Naive thymus-derived CD8-positive, alpha-beta T cell (primary cell): ENCODE data around the gene ANAPC10. TPM values are rescaled to one million over a fixed set of nuclear protein-coding genes. Genes with fewer than 3 reads are reported as not detected.

Source experiments
- ATAC-seq, 2 donors: fragments of 150-1000 bp; cut with Tn5 transposase in 1 of 2; sonication (Bioruptor Pico), chemical (Tn5 transposase) in 1 of 2; 1 replicate in 1 of 2; 2 replicates in 1 of 2; pipeline ENCODE4 v1.10.0; 2021; ENCODE audit warnings: mild to moderate bottlenecking in 2 of 2, moderate library complexity in 2 of 2
- POLR2A ChIA-PET: fragments of 350-600 bp; sonication (Branson Sonifier 250); formaldehyde crosslinking; loops from one replicate; lab custom pipeline; 2021; ENCODE audit warnings: antibody characterized with exemption; lab: Charles Lee
- DNase-seq, 10 donors: peaks; one replicate each; pipeline versions ENCODE4 v3.0.0 to v3.0.0-alpha.2; 2020 to 2022
- H3K27ac Mint-ChIP-seq, 10 donors: one replicate each; pipeline ENCODE4 v1.8.0; 2020 to 2022; ENCODE audit warnings: mild to moderate bottlenecking in 10 of 10, mixed read lengths in 10 of 10, moderate library complexity in 4 of 10, inconsistent platforms in 1 of 10
- H3K27me3 Mint-ChIP-seq, 5 donors: one replicate each; pipeline ENCODE4 v1.8.0; 2021 to 2022; ENCODE audit warnings: mixed read lengths in 5 of 5
- H3K36me3 Mint-ChIP-seq, 3 donors: one replicate each; pipeline ENCODE4 v1.8.0; 2020 to 2022; ENCODE audit warnings: mixed read lengths in 3 of 3, mild to moderate bottlenecking in 2 of 3, inconsistent platforms in 1 of 3
- H3K4me1 Mint-ChIP-seq, 4 donors: one replicate each; pipeline ENCODE4 v1.8.0; 2021 to 2022; ENCODE audit warnings: mixed read lengths in 4 of 4
- H3K4me3 Mint-ChIP-seq, 10 donors: one replicate each; pipeline ENCODE4 v1.8.0; 2020 to 2022; ENCODE audit warnings: mild to moderate bottlenecking in 10 of 10, mixed read lengths in 10 of 10, moderate library complexity in 6 of 10, inconsistent platforms in 1 of 10
- H3K9me3 Mint-ChIP-seq, 9 donors: one replicate each; pipeline ENCODE4 v1.8.0; 2020 to 2022; ENCODE audit warnings: mixed read lengths in 9 of 9, mild to moderate bottlenecking in 3 of 9, inconsistent platforms in 1 of 9, moderate library complexity in 1 of 9
- polyA plus RNA-seq, 3 donors: library from polyadenylated mRNA; unstranded; fragments of 300-500 nt; fragmentation: Illumina TruSeq; gene quantifications; one replicate each; pipeline ENCODE4 v1.2.3, GENCODE V29; 2021
- total RNA-seq, 8 experiments: library from RNA in 2 of 8; stranded (reverse) in 2 of 8; gene quantifications; one replicate each; pipeline ENCODE4 v1.2.3 and lab custom pipeline; 2021 to 2026

ANAPC10 gene
- total and polyA plus RNA-seq, 5 experiments from 2014 or later, result 18.0 to 38.5 (median 33.3) TPM

DNA sequence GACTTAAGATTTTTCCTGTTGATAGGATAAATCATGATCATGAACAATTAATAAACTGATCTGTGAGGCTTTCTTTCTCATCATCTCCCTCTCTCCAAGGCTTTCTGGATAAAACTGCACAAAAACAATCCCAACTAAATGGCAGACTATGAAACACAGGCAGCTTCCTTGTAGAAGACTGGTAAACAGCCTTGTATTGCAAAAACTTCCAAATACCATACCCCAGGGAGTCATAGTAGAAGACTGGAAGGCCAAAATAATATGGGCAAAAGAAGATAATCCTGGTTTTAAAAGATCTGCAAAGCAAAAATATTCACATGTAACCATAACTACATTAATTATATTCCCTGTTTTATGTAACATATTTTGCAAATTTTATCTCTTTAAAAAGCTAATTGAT lies 113.0 kb downstream of the ANAPC10 start:
- H3K27ac Mint-ChIP-seq, result no peak overlapping the region
- H3K27me3 Mint-ChIP-seq, result no peaks in the 10 kb centered on the region
- H3K4me3 Mint-ChIP-seq, result no peak overlapping the region
- POLR2A ChIA-PET, result no interaction called here
- ATAC-seq, result no peak
- H3K36me3 Mint-ChIP-seq, result peaks cover 0 to 14% (median 8%) of the 10 kb centered on the region in 3 donors
- no peaks in the 10 kb centered on the region for H3K4me1 Mint-ChIP-seq
- DNase-seq, result no peak
- H3K9me3 Mint-ChIP-seq, result peaks cover 0 to 36% (median 8%) of the 10 kb centered on the region in 9 donors

DNA sequence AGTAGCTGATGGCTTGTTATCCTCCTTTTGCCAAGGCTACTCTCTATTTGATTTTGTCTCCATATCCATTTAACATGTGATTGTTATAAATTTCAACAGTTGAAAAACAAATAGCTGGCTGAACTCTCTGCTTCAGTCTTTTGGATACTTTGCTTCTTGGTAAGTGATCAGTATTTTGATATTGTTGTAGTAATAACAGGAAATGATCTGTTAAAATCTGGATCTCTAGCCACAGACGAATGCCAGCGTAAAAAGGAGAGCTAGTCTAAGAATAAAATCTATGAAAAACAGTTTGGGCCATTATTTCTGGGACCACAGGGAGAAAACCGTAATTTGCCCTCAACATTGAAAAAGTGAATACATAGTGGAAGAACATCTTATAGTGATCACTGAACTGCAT lies 113.8 kb downstream of the ANAPC10 start:
- POLR2A ChIA-PET, result no interaction called here
- H3K4me1 Mint-ChIP-seq, result no peaks in the 10 kb centered on the region
- peaks cover 0 to 13% (median 9%) of the 10 kb centered on the region in 3 donors for H3K36me3 Mint-ChIP-seq
- no peaks in the 10 kb centered on the region for H3K27me3 Mint-ChIP-seq
- ATAC-seq, result no peak
- no peak overlapping the region for H3K4me3 Mint-ChIP-seq
- H3K9me3 Mint-ChIP-seq, result peaks cover 0 to 41% (median 11%) of the 10 kb centered on the region in 9 donors
- peak overlapping the region in 1 of 10 donors; percentile 48 for H3K27ac Mint-ChIP-seq
- no peak for DNase-seq

DNA sequence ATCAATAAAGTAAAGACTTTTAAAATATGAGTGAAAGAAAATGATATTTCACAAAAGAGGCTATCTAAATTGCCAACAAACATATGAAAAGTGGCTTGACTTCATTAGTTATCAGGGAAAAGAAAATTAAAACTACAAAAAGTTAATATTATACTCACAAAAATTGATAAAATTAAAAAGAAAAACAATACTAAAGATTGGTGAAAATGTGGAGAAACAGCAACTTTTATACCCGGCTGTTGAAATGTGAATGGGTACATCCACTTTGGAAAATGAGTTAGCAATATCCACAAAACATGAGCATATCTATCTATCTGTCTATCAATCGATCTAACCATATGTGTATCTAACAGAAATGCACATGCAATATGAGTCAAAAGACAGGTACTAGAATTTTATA lies 122.3 kb downstream of the ANAPC10 start:
- Mint-ChIP-seq H3K36me3 (peaks cover 0 to 17% (median 0%) of the 10 kb centered on the region in 3 donors), H3K9me3 (peaks cover 0 to 40% (median 18%) of the 10 kb centered on the region in 9 donors), H3K4me1 (no peaks in the 10 kb centered on the region), H3K27ac (no peak overlapping the region), H3K4me3 (no peak overlapping the region), H3K27me3 (no peaks in the 10 kb centered on the region)
- POLR2A ChIA-PET, result no interaction called here
- ATAC-seq, result no peak
- no peak for DNase-seq

DNA sequence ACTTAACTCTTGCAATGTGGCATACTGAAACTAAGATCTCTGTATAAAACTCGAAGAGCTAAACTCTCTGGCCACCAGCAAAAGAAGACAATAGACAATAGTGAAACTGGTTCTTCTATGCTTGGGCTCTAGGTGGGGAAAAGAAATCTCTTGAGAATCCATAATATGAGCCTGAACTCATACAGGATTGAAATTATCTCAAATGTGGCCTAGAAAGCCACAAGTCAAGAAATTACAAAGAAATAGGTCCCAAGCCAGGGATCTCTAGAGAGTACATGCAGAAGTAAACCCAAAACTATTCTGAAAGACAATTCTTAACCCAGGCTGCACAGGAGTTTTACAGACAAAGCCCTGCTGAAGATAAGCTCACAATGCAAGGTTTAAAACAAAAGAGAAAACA lies 127.4 kb downstream of the ANAPC10 start:
- Mint-ChIP-seq H3K9me3 (peaks cover 0 to 16% (median 4%) of the 10 kb centered on the region in 9 donors), H3K27me3 (no peaks in the 10 kb centered on the region), H3K4me3 (no peak overlapping the region), H3K36me3 (peaks cover 0 to 12% (median 0%) of the 10 kb centered on the region in 3 donors), H3K4me1 (no peaks in the 10 kb centered on the region), H3K27ac (no peak overlapping the region)
- no peak for DNase-seq
- no peak for ATAC-seq
- POLR2A ChIA-PET, result no interaction called here

DNA sequence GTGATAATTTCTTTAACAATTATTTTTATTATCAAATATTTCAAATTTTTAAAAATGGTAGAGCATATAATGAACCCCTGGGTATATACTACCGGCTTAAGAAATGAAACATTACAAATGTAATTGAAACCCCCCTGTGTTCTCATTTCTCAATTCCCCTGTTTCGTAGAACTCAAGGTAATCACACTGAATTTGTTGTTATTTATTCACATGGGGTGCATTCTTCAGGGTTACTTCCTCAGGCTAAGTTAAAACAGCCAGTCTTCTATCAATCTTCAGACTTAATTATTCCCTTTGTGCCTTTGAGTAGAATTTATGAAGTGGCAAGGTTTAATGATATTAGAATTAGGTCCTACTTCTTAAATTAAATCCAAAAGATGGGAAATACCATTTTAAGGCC lies 128.2 kb downstream of the ANAPC10 start:
- no peak overlapping the region for H3K27ac Mint-ChIP-seq
- peaks cover 0 to 10% (median 0%) of the 10 kb centered on the region in 3 donors for H3K36me3 Mint-ChIP-seq
- POLR2A ChIA-PET, result no interaction called here
- no peaks in the 10 kb centered on the region for H3K4me1 Mint-ChIP-seq
- no peak for DNase-seq
- H3K9me3 Mint-ChIP-seq, result peaks cover 0 to 8% (median 3%) of the 10 kb centered on the region in 9 donors
- H3K4me3 Mint-ChIP-seq, result no peak overlapping the region
- ATAC-seq, result no peak
- no peaks in the 10 kb centered on the region for H3K27me3 Mint-ChIP-seq

DNA sequence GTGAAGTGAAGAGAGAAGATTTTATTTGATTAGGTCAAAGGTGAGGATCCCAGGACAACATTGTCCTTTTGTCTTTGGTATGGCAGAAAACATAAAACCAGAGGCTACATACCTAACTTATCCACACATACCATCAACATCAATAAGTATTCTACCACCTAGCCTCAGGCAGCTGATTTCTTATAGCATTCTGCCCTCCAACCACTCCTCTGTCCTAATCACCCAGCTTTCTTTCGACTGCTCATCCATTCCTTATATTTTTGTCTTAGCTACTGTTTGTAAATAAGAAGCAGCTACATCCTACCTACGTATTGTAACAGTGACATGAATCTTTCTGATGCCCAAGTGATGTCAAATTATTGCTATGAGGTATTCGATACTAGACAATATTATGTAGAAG lies 129.4 kb downstream of the ANAPC10 start:
- Mint-ChIP-seq H3K36me3 (peaks cover 0 to 5% (median 0%) of the 10 kb centered on the region in 3 donors), H3K4me1 (no peaks in the 10 kb centered on the region), H3K9me3 (peaks cover 0 to 3% (median 0%) of the 10 kb centered on the region in 9 donors), H3K27ac (no peak overlapping the region), H3K4me3 (no peak overlapping the region), H3K27me3 (peaks cover 0 to 1% (median 0%) of the 10 kb centered on the region in 5 donors)
- POLR2A ChIA-PET, result no interaction called here
- DNase-seq (no peak), ATAC-seq (no peak)

DNA sequence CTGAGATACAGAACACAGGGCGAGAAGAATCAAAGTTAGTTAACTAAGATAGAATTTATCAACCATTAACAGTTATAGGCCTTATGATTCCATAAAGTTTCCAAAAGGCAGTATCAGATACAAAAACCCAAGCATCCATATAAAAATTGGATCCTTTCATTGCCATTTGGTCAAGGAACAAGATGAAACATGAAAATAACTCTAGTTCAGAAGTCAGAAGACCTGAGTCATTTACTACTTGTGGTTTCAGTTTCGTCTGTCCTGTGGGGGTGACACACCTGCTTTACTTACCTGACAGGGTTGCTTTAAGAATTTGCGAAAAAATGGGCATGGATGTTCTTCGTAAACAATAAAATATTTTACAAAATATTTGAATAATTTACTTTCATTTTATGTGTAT lies 130.8 kb downstream of the ANAPC10 start:
- Mint-ChIP-seq H3K36me3 (peaks cover 0 to 3% (median 0%) of the 10 kb centered on the region in 3 donors), H3K4me1 (no peaks in the 10 kb centered on the region), H3K4me3 (no peak overlapping the region), H3K27me3 (peaks cover 0 to 1% (median 0%) of the 10 kb centered on the region in 5 donors), H3K27ac (no peak overlapping the region), H3K9me3 (peaks cover 0 to 7% (median 2%) of the 10 kb centered on the region in 9 donors)
- ATAC-seq, result no peak
- POLR2A ChIA-PET, result no interaction called here
- DNase-seq, result no peak

DNA sequence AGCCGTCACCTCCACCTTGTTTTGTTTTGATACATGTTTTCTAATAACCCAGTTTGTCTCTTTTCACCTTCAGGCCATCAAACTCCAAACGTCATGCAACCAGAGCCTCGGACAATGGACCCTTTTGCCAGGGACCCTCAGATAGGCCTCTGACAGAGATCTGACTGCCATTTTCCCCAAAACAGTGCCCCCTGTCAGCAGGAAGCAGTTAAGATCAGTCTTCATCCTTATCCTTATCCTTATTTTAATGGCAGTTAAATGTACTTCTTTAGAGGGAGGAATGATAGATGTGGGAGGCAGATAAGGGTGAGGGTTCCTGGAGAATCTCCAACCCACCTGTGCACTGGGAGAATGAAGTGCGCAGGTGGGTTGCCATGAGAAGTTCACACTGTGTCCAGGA lies 135.7 kb downstream of the ANAPC10 start:
- H3K27me3 Mint-ChIP-seq, result peaks cover 0 to 3% (median 0%) of the 10 kb centered on the region in 5 donors
- POLR2A ChIA-PET, result no interaction called here
- H3K4me3 Mint-ChIP-seq, result no peak overlapping the region
- H3K27ac Mint-ChIP-seq, result no peak overlapping the region
- H3K9me3 Mint-ChIP-seq, result peaks cover 11 to 48% (median 30%) of the 10 kb centered on the region in 9 donors
- no peak for DNase-seq
- H3K36me3 Mint-ChIP-seq, result peaks cover 0 to 16% (median 7%) of the 10 kb centered on the region in 3 donors
- no peak for ATAC-seq
- no peaks in the 10 kb centered on the region for H3K4me1 Mint-ChIP-seq

DNA sequence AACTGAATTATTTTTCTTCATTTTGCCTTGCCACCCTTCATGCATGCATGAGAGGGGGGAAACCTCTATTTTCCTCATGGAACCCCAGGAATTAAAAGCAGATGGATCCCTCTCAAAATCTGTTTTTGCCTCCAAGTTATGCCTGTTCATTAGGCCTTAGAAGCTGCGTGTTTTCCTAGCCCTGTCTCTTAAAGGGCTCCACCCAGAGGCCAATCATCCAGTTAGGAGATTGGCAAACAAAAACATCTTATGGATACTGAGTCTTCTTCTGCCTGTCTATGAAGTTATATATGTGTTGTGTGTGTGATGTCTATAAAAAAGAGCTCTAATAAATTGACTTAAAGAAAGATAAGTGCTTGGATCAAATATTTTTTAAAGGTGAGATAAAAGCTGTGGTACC lies 142.9 kb downstream of the ANAPC10 start:
- H3K27ac Mint-ChIP-seq, result no peak overlapping the region
- no peak overlapping the region for H3K4me3 Mint-ChIP-seq
- peaks cover 19 to 87% (median 61%) of the 10 kb centered on the region in 9 donors for H3K9me3 Mint-ChIP-seq
- peaks cover 0 to 3% (median 0%) of the 10 kb centered on the region in 5 donors for H3K27me3 Mint-ChIP-seq
- ATAC-seq (no peak), DNase-seq (no peak)
- no peaks in the 10 kb centered on the region for H3K4me1 Mint-ChIP-seq
- peaks cover 0 to 39% (median 6%) of the 10 kb centered on the region in 3 donors for H3K36me3 Mint-ChIP-seq
- POLR2A ChIA-PET, result no interaction called here

DNA sequence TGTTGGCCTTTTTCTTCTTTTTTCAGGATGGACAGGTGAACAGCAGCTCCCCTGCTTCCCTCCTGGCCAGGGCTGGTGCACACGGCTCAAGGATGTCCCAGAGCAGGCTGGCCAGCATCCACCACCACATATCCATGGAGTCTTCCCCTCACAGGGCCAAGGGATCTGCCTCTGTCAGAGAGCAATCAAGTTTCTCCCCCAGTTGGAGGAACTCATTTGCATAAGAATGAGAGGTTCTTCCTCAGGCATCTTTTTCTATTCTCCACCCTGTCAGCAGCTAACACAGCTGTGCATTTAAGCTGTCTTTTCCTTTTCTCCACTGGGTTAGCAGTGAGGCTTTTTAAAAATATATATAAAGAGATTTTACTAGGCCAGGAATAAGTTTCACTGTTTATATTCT lies 143.8 kb downstream of the ANAPC10 start:
- Mint-ChIP-seq H3K36me3 (peaks cover 0 to 32% (median 4%) of the 10 kb centered on the region in 3 donors), H3K9me3 (peaks cover 14 to 81% (median 53%) of the 10 kb centered on the region in 9 donors), H3K4me1 (no peaks in the 10 kb centered on the region), H3K27ac (no peak overlapping the region), H3K4me3 (no peak overlapping the region), H3K27me3 (peaks cover 0 to 3% (median 0%) of the 10 kb centered on the region in 5 donors)
- POLR2A ChIA-PET, result no interaction called here
- DNase-seq, result no peak
- ATAC-seq, result no peak

DNA sequence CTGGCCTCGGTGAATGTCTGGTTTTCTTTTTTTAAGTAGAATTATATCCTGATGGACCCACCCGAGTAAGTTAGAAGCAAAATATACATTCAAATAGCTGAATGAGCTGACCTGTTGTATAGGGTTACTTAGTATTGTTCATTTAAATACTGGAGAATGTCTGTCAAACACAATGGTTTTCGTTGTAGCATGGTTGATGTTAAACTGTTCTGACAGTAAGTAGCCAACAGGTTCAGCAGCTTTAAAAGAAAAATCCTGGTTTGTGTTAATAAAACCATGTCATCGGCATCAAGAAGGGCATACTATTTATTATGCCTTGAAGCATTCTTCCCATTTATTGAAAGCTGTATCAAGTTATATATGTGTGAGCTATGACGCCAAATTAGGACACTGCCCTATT lies 149.6 kb downstream of the ANAPC10 start:
- Mint-ChIP-seq H3K4me3 (no peak overlapping the region), H3K36me3 (peaks cover 0 to 20% (median 2%) of the 10 kb centered on the region in 3 donors), H3K27me3 (peaks cover 0 to 3% (median 0%) of the 10 kb centered on the region in 5 donors), H3K4me1 (no peaks in the 10 kb centered on the region), H3K9me3 (peaks cover 6 to 31% (median 20%) of the 10 kb centered on the region in 9 donors), H3K27ac (no peak overlapping the region)
- ATAC-seq (no peak), DNase-seq (no peak)
- POLR2A ChIA-PET, result no interaction called here

DNA sequence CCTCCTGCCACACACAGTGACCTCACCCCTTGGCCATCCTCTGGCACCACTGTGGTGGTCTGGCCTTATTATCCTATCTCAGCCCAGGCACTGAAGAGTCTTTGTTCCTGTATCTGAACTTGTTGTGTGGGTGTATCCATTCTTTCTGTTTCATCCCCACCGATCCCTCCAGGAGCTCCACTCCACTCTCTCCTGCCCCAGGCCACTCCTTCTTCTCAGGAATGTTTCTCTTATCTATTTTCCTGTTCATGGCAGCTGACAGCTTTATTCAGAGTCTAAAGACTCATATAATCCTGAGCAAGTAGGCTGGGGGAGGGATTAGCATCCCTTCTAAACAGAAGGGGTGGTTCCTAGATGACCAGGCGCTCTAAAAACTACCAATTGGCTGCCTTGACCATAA lies 150.0 kb downstream of the ANAPC10 start:
- Mint-ChIP-seq H3K4me3 (no peak overlapping the region), H3K36me3 (peaks cover 0 to 16% (median 2%) of the 10 kb centered on the region in 3 donors), H3K4me1 (no peaks in the 10 kb centered on the region), H3K27me3 (peaks cover 0 to 3% (median 0%) of the 10 kb centered on the region in 5 donors), H3K9me3 (peaks cover 4 to 27% (median 17%) of the 10 kb centered on the region in 9 donors), H3K27ac (no peak overlapping the region)
- ATAC-seq (no peak), DNase-seq (no peak)
- POLR2A ChIA-PET, result no interaction called here
